GM20000 (cell line): ENCODE measurements around the gene GPR68.

Experiments used
- DNase-seq: peaks from one replicate; pipeline ENCODE4 v3.0.0; 2012; ENCODE audit warnings: low spot score
- CTCF ChIP-seq: IDR thresholded peaks from 2 replicates; pipeline ENCODE4 v1.5.1; 2012; ENCODE audit warnings: mild to moderate bottlenecking, control low read depth; ENCODE audit errors: extremely low read depth, missing control alignments

The GPR68 gene

GRCh38 chr14:91288876-91289275 lies 44.4 kb upstream of the GPR68 start:
- TF ChIP-seq CTCF: no peak
- DNase-seq: no peak

- DNase-seq: peak; percentile 88
- peak; percentile 78 for TF ChIP-seq CTCF
Measured at GRCh38 chr14:91286530-91286937, 42.0 kb upstream of the GPR68 start.

- DNase-seq: no peak
- TF ChIP-seq CTCF: no peak
Measured at GRCh38 chr14:91284791-91285548, 40.5 kb upstream of the GPR68 start.

GRCh38 chr14:91284146-91284790 lies 39.8 kb upstream of the GPR68 start:
- DNase-seq: no peak

GRCh38 chr14:91283666-91284065 lies 39.2 kb upstream of the GPR68 start:
- no peak for TF ChIP-seq CTCF
- no peak for DNase-seq

More at GRCh38 chr14:91284146-91284790, 39.8 kb upstream of the GPR68 start:
- TF ChIP-seq CTCF: no peak

- TF ChIP-seq CTCF: no peak
- DNase-seq: no peak
Measured at GRCh38 chr14:91282954-91283645, 38.6 kb upstream of the GPR68 start.

GRCh38 chr14:91281346-91281745 lies 36.8 kb upstream of the GPR68 start:
- TF ChIP-seq CTCF: no peak
- no peak for DNase-seq
